Measurements from ENCODE around the gene PMEPA1. TPM values are rescaled to one million over a fixed set of nuclear protein-coding genes. Genes with fewer than 3 reads are reported as not detected.

Gene PMEPA1
- total and polyA plus RNA-seq, 2 donors (not counting 3 experiments of a cell fraction or from before 2014, with no cell fraction given) = 31.6 to 33.2 TPM

DNA sequence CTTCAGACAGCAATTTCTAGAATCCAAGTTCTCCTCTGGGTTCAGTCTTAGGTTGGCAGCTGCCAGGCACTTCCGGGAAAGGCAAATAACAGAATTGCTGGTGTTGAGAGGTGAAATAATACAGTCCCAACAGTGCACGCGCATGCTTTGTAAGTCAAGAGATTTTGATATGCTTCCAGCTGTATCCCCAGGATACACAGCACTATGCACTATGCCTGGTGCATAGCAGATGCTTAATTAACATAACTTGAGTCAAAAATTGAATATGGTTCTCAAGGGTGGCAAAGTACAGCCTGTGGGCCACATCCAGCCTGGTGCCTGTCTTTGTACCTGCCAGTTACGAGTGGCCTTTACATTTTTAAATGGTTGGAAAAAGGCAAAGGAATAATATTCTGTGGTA lies 18.9 kb upstream of the PMEPA1 start:
- CTCF ChIA-PET = no interaction called here
- H3K4me3 ChIP-seq (replicated peaks in 1 of 3; ENCODE audit: insufficient read depth in 1 of 3, low read depth in 1 of 3, low read length in 3 of 3) = no peak overlapping the region

More for the DNA sequence above, 18.9 kb upstream of the PMEPA1 start:
- FAIRE-seq (no peak), DNase-seq (ENCODE audit: low read depth, low spot score) (no peak)
- Histone ChIP-seq H2AFZ (ENCODE audit: low read depth, low read length) (no peak overlapping the region), H3K79me2 (ENCODE audit: control insufficient read depth, insufficient read depth, low read length) (no peaks in the 10 kb centered on the region), H3K27ac (ENCODE audit: insufficient read depth, low read depth, low read length) (no peak overlapping the region), H3K9ac (replicated peaks; ENCODE audit: extremely low read depth, insufficient read depth, low read length) (no peak overlapping the region), H3K4me2 (ENCODE audit: insufficient read depth, low read length) (no peak overlapping the region), H3K4me1 (ENCODE audit: control insufficient read depth, extremely low read depth, insufficient read depth, low read length) (no peaks in the 10 kb centered on the region), H3K9me3 (replicated peaks; ENCODE audit: control insufficient read depth, insufficient read depth, low read length) (no peaks in the 10 kb centered on the region), H4K20me1 (replicated peaks; ENCODE audit: control insufficient read depth, extremely low read depth, insufficient read depth, low read length) (no peaks in the 10 kb centered on the region), H3K36me3 (ENCODE audit: control insufficient read depth in 2 of 2, extremely low read depth in 1 of 2, insufficient read depth in 2 of 2, low read length in 2 of 2) (no peaks in the 10 kb centered on the region), H3K27me3 (ENCODE audit: control insufficient read depth in 2 of 2, insufficient read depth in 2 of 2, low read length in 2 of 2) (peaks cover 7 to 27% of the 10 kb centered on the region in 2 experiments), H3K9me1 (replicated peaks; ENCODE audit: control insufficient read depth, extremely low read depth, insufficient read depth, low read length) (no peaks in the 10 kb centered on the region)
- BruUV-seq (replicated peaks) = no TSS peak
- TF ChIP-seq GATA2 (IDR thresholded peaks at IDR 0.05; ENCODE audit: insufficient read depth, insufficient read length, low read depth, low read length) (no peak), EZH2 (IDR thresholded peaks at IDR 0.05; ENCODE audit: borderline replicate concordance, low read depth, low read length, severe bottlenecking) (no peak), FOS (IDR thresholded peaks at IDR 0.05; ENCODE audit: borderline replicate concordance, insufficient read depth, low read length) (no peak), MYC (IDR thresholded peaks at IDR 0.05; ENCODE audit: low read depth, low read length) (no peak), POLR2A (IDR thresholded peaks at IDR 0.05; ENCODE audit: low read depth, low read length) (no peak), JUN (IDR thresholded peaks at IDR 0.05; ENCODE audit: borderline replicate concordance, insufficient read depth, insufficient read length, low read depth) (no peak), POLR2AphosphoS5 (IDR thresholded peaks at IDR 0.05; ENCODE audit: insufficient read depth, low read depth, low read length) (no peak)
- TF ChIP-seq, protein P1, sequence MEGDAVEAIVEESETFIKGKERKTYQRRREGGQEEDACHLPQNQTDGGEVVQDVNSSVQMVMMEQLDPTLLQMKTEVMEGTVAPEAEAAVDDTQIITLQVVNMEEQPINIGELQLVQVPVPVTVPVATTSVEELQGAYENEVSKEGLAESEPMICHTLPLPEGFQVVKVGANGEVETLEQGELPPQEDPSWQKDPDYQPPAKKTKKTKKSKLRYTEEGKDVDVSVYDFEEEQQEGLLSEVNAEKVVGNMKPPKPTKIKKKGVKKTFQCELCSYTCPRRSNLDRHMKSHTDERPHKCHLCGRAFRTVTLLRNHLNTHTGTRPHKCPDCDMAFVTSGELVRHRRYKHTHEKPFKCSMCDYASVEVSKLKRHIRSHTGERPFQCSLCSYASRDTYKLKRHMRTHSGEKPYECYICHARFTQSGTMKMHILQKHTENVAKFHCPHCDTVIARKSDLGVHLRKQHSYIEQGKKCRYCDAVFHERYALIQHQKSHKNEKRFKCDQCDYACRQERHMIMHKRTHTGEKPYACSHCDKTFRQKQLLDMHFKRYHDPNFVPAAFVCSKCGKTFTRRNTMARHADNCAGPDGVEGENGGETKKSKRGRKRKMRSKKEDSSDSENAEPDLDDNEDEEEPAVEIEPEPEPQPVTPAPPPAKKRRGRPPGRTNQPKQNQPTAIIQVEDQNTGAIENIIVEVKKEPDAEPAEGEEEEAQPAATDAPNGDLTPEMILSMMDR (IDR thresholded peaks at IDR 0.05; ENCODE audit: extremely low read depth in 1 of 2, insufficient read depth in 1 of 2, low read depth in 1 of 2, low read length in 2 of 2) = no peak
- TF ChIP-seq, protein P2, sequence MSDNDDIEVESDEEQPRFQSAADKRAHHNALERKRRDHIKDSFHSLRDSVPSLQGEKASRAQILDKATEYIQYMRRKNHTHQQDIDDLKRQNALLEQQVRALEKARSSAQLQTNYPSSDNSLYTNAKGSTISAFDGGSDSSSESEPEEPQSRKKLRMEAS (IDR thresholded peaks at IDR 0.05; ENCODE audit: insufficient read depth, insufficient read length) = no peak
- POLR2A ChIA-PET = no interaction called here
- dilution Hi-C loops (cut with MboI; ENCODE audit: extremely low pct_ligation_motif_present, low sequenced_read_pairs) = no loop called here
- intact Hi-C loops (cut with micrococcal nuclease) = no loop called here

Measured in endothelial cell of umbilical vein (primary cell).